HepG2 (cell line): ENCODE measurements around the gene C14orf93. TPM values are rescaled to one million over a fixed set of nuclear protein-coding genes. Genes with fewer than 3 reads are reported as not detected.

ENCODE experiments used
- FOSL2 ChIP-seq: sonication (generic); formaldehyde crosslinking; IDR thresholded peaks from 2 replicates; pipeline ENCODE4 v1.4.0; 2020; ENCODE audit warnings: missing genetic modification reagents
- GLI4 ChIP-seq: sonication (generic); formaldehyde crosslinking; IDR thresholded peaks from 2 replicates; pipeline ENCODE4 v1.5.1; 2020; ENCODE audit warnings: missing genetic modification reagents, mild to moderate bottlenecking, moderate library complexity, borderline replicate concordance
- HNRNPLL ChIP-seq: fragments of 200-400 bp; formaldehyde crosslinking; IDR thresholded peaks from 2 replicates; pipeline ENCODE4 v1.6.1; 2017; ENCODE audit warnings: mild to moderate bottlenecking, low read depth, low read length; ENCODE audit not compliant: poor library complexity, severe bottlenecking
- KAT8 ChIP-seq: IDR thresholded peaks from 2 replicates; pipeline ENCODE4 v1.6.1; 2016; ENCODE audit warnings: missing genetic modification reagents, missing compliant biosample characterization
- MATR3 ChIP-seq: sonication (generic); formaldehyde crosslinking; IDR thresholded peaks from 2 replicates; pipeline ENCODE4 v1.4.0; 2020; ENCODE audit warnings: missing genetic modification reagents
- MIXL1 ChIP-seq: IDR thresholded peaks from 2 replicates; pipeline ENCODE4 v1.6.1; 2016
- NBN ChIP-seq: fragments of 450-650 bp; conservative IDR thresholded peaks from 2 replicates; pipeline ENCODE4 v1.6.1; 2017
- NCOR1 ChIP-seq: fragments of 200-600 bp; sonication (generic); IDR thresholded peaks from 2 replicates; pipeline ENCODE4 v1.7.0; 2017; ENCODE audit warnings: antibody characterized with exemption, low read length, borderline replicate concordance
- PHF20 ChIP-seq: sonication (generic); formaldehyde crosslinking; IDR thresholded peaks from 2 replicates; pipeline ENCODE4 v1.5.0; 2020; ENCODE audit warnings: mild to moderate bottlenecking, missing genetic modification reagents
- PLRG1 ChIP-seq: fragments of 450-650 bp; conservative IDR thresholded peaks from 2 replicates; pipeline ENCODE4 v1.6.1; 2016
- POLR2G ChIP-seq: fragments of 200-400 bp; formaldehyde crosslinking; IDR thresholded peaks from 2 replicates; pipeline ENCODE4 v1.6.1; 2018; ENCODE audit warnings: mild to moderate bottlenecking, low read depth, low read length, moderate library complexity
- SCMH1 ChIP-seq: sonication (generic); formaldehyde crosslinking; IDR thresholded peaks from 2 replicates; pipeline ENCODE4 v1.9.0; 2021; ENCODE audit warnings: missing genetic modification reagents, mild to moderate bottlenecking, borderline replicate concordance
- ZBTB20 ChIP-seq: sonication (generic); formaldehyde crosslinking; IDR thresholded peaks from 2 replicates; pipeline ENCODE4 v1.8.1; 2023; ENCODE audit warnings: missing genetic modification reagents, low read depth, mild to moderate bottlenecking, borderline replicate concordance
- ZBTB4 ChIP-seq: sonication (generic); formaldehyde crosslinking; IDR thresholded peaks from 2 replicates; pipeline ENCODE4 v1.4.0; 2020; ENCODE audit warnings: missing genetic modification reagents, mild to moderate bottlenecking, borderline replicate concordance
- ZMYM3 ChIP-seq: sonication (generic); formaldehyde crosslinking; IDR thresholded peaks from 2 replicates; pipeline ENCODE4 v1.5.1; 2020; ENCODE audit warnings: mild to moderate bottlenecking, missing genetic modification reagents
- ZNF205 ChIP-seq: IDR thresholded peaks from 2 replicates; pipeline ENCODE4 v1.6.1; 2018; ENCODE audit warnings: missing biosample characterization, missing genetic modification reagents
- ZNF251 ChIP-seq: sonication (generic); formaldehyde crosslinking; IDR thresholded peaks from 2 replicates; pipeline ENCODE4 v1.9.0; 2021; ENCODE audit warnings: mild to moderate bottlenecking, missing genetic modification reagents
- ZNF720 ChIP-seq: sonication (generic); formaldehyde crosslinking; IDR thresholded peaks from 2 replicates; pipeline ENCODE4 v1.4.0; 2020; ENCODE audit warnings: missing genetic modification reagents
- polyA plus RNA-seq, 8 experiments: library from polyadenylated mRNA; depleted of rRNA in 3 of 8; stranded (reverse) in 7 of 8; unstranded in 1 of 8; fragments of >200 nt; fragmentation: Illumina TruSeq in 4 of 8; extraction: Trizol in 4 of 8; gene quantifications; 2 replicates each; pipeline versions ENCODE4 v1.2.1 to v1.2.3, GENCODE V29; 2011 to 2016; ENCODE audit warnings: low read depth in 4 of 8, missing spikeins in 1 of 8, mixed read lengths in 1 of 8; ENCODE audit not compliant: insufficient read depth in 1 of 8
- total RNA-seq, 5 experiments: library from RNA; depleted of rRNA; stranded (reverse); fragments of >200 nt; fragmentation: Illumina TruSeq; extraction: Trizol; gene quantifications; 2 replicates each; pipeline ENCODE4 v1.2.3, GENCODE V29; 2016; ENCODE audit warnings: low read depth in 1 of 5
- TF ChIP-seq, protein P1 (sequence below): sonication (generic); formaldehyde crosslinking; IDR thresholded peaks from 2 replicates; pipeline ENCODE4 v1.5.1; 2020; ENCODE audit warnings: mild to moderate bottlenecking, missing genetic modification reagents, borderline replicate concordance
- TF ChIP-seq, protein P2 (sequence below): sonication (generic); formaldehyde crosslinking; IDR thresholded peaks from 2 replicates; pipeline ENCODE4 v1.5.0; 2020; ENCODE audit warnings: mild to moderate bottlenecking, missing genetic modification reagents

C14orf93 gene
- total and polyA plus RNA-seq, 2 of the 13 experiments (the other 11 are each of a cell fraction or from before 2014, with no cell fraction given): 11.4 to 22.5 TPM

- TF ChIP-seq ZBTB4 (no peak), ZNF720 (no peak), HNRNPLL (no peak), MIXL1 (CRISPR knock-in tag) (peak; percentile 85; the same call in 1 of the 2 replicates), ZBTB20 (no peak), PHF20 (CRISPR knock-in tag) (no peak), POLR2G (peak; percentile 38), ZNF251 (CRISPR knock-in tag) (no peak), NCOR1 (no peak), FOSL2 (peak; percentile 70), NBN (no peak), PLRG1 (no peak), GLI4 (CRISPR knock-in tag) (0 out of 2 replicates have a peak, but pooled peaks have one; percentile 54), MATR3 (CRISPR knock-in tag) (no peak), SCMH1 (CRISPR knock-in tag) (no peak), ZNF205 (0 out of 2 replicates have a peak, but pooled peaks have one; percentile 57), KAT8 (peak; percentile 62; the same call in 1 of the 2 replicates), ZMYM3 (no peak)
- TF ChIP-seq, protein P1, sequence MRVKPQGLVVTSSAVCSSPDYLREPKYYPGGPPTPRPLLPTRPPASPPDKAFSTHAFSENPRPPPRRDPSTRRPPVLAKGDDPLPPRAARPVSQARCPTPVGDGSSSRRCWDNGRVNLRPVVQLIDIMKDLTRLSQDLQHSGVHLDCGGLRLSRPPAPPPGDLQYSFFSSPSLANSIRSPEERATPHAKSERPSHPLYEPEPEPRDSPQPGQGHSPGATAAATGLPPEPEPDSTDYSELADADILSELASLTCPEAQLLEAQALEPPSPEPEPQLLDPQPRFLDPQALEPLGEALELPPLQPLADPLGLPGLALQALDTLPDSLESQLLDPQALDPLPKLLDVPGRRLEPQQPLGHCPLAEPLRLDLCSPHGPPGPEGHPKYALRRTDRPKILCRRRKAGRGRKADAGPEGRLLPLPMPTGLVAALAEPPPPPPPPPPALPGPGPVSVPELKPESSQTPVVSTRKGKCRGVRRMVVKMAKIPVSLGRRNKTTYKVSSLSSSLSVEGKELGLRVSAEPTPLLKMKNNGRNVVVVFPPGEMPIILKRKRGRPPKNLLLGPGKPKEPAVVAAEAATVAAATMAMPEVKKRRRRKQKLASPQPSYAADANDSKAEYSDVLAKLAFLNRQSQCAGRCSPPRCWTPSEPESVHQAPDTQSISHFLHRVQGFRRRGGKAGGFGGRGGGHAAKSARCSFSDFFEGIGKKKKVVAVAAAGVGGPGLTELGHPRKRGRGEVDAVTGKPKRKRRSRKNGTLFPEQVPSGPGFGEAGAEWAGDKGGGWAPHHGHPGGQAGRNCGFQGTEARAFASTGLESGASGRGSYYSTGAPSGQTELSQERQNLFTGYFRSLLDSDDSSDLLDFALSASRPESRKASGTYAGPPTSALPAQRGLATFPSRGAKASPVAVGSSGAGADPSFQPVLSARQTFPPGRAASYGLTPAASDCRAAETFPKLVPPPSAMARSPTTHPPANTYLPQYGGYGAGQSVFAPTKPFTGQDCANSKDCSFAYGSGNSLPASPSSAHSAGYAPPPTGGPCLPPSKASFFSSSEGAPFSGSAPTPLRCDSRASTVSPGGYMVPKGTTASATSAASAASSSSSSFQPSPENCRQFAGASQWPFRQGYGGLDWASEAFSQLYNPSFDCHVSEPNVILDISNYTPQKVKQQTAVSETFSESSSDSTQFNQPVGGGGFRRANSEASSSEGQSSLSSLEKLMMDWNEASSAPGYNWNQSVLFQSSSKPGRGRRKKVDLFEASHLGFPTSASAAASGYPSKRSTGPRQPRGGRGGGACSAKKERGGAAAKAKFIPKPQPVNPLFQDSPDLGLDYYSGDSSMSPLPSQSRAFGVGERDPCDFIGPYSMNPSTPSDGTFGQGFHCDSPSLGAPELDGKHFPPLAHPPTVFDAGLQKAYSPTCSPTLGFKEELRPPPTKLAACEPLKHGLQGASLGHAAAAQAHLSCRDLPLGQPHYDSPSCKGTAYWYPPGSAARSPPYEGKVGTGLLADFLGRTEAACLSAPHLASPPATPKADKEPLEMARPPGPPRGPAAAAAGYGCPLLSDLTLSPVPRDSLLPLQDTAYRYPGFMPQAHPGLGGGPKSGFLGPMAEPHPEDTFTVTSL: no peak
- TF ChIP-seq, protein P2, sequence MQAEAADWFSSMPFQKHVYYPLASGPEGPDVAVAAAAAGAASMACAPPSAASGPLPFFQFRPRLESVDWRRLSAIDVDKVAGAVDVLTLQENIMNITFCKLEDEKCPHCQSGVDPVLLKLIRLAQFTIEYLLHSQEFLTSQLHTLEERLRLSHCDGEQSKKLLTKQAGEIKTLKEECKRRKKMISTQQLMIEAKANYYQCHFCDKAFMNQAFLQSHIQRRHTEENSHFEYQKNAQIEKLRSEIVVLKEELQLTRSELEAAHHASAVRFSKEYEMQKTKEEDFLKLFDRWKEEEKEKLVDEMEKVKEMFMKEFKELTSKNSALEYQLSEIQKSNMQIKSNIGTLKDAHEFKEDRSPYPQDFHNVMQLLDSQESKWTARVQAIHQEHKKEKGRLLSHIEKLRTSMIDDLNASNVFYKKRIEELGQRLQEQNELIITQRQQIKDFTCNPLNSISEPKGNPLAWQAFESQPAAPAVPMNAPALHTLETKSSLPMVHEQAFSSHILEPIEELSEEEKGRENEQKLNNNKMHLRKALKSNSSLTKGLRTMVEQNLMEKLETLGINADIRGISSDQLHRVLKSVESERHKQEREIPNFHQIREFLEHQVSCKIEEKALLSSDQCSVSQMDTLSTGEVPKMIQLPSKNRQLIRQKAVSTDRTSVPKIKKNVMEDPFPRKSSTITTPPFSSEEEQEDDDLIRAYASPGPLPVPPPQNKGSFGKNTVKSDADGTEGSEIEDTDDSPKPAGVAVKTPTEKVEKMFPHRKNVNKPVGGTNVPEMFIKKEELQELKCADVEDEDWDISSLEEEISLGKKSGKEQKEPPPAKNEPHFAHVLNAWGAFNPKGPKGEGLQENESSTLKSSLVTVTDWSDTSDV (CRISPR knock-in tag): no peak
These were observed 23.4 kb downstream of the C14orf93 start (continued) for GRCh38 chr14:22986508-22987054.
